Activated CD8-positive, alpha-beta memory T cell treated with anti-CD3 and anti-CD28 coated beads for 1 hour (primary cell): ENCODE results near the gene PPA1.
"Not testable (repeated sequence)": the region's sequence is repeated elsewhere in the genome, so short reads cannot be mapped to it uniquely, and the experiment has no call there.

Experiments used
- DNase-seq, 2 donors: peaks; one replicate each; pipeline ENCODE4 v3.0.0-alpha.2; 2020; ENCODE audit warnings: low read depth in 1 of 2; ENCODE audit errors: extremely low read depth in 1 of 2

Gene PPA1

GRCh38 chr10:70233109-70233938 is at the start of gene PPA1:
TSS of gene PPA1 (minus strand) at chr10:70233429. CDS start at chr10:70233327, 102 bp downstream.
- DNase-seq: peak; percentile 93 to 100

- DNase-seq: no peak
Observed at GRCh38 chr10:70281609-70282008, 48.4 kb upstream of the PPA1 start.

- DNase-seq: no peak
Observed at GRCh38 chr10:70280099-70280498, 46.9 kb upstream of the PPA1 start.

GRCh38 chr10:70277396-70278030 is 44.3 kb upstream of the PPA1 start:
- DNase-seq: no peak

GRCh38 chr10:70274643-70275042 is 41.4 kb upstream of the PPA1 start:
- DNase-seq: no peak

- no peak for DNase-seq
Observed at GRCh38 chr10:70272925-70273316, 39.7 kb upstream of the PPA1 start.

- no peak for DNase-seq
Observed at GRCh38 chr10:70271996-70272924, 39.0 kb upstream of the PPA1 start.

GRCh38 chr10:70270952-70271351 is 37.7 kb upstream of the PPA1 start:
- no peak for DNase-seq

- no peak for DNase-seq
Observed at GRCh38 chr10:70269741-70270140, 36.5 kb upstream of the PPA1 start.

- no peak for DNase-seq
Observed at GRCh38 chr10:70268376-70268775, 35.1 kb upstream of the PPA1 start.

- no peak for DNase-seq
Observed at GRCh38 chr10:70267161-70267933, 34.1 kb upstream of the PPA1 start.

- DNase-seq: no peak
Observed at GRCh38 chr10:70266701-70267100, 33.5 kb upstream of the PPA1 start.

GRCh38 chr10:70266056-70266455 is 32.8 kb upstream of the PPA1 start:
- no peak for DNase-seq

- no peak for DNase-seq
Observed at GRCh38 chr10:70265032-70265689, 31.9 kb upstream of the PPA1 start.

GRCh38 chr10:70260734-70261133 is 27.5 kb upstream of the PPA1 start:
- DNase-seq: no peak

- no peak for DNase-seq
Observed at GRCh38 chr10:70260259-70260658, 27.0 kb upstream of the PPA1 start.

- no peak for DNase-seq
Observed at GRCh38 chr10:70258216-70258615, 25.0 kb upstream of the PPA1 start.

GRCh38 chr10:70257816-70258215 is 24.6 kb upstream of the PPA1 start:
- not testable (repeated sequence) for DNase-seq

GRCh38 chr10:70256463-70256862 is 23.2 kb upstream of the PPA1 start:
- DNase-seq: no peak
